Body of pancreas (tissue), 4 donors: ENCODE measurements around the gene KIRREL3.

Source experiments
- POLR2A ChIP-seq, 3 donors: fragments of 450-650 bp; IDR thresholded peaks; one replicate each; pipeline ENCODE4 v1.6.1; 2016; ENCODE audit warnings: antibody characterized with exemption in 3 of 3, mild to moderate bottlenecking in 2 of 3
- TF ChIP-seq, protein P1 (sequence below), 7 experiments: fragments of 450-650 bp in 4 of 7; fragments of 200-600 bp in 3 of 7; sonication (generic) in 3 of 7; IDR thresholded peaks; one replicate each; pipeline ENCODE4 v1.5.1; 2016 to 2019; ENCODE audit warnings: antibody characterized with exemption in 7 of 7

DNA sequence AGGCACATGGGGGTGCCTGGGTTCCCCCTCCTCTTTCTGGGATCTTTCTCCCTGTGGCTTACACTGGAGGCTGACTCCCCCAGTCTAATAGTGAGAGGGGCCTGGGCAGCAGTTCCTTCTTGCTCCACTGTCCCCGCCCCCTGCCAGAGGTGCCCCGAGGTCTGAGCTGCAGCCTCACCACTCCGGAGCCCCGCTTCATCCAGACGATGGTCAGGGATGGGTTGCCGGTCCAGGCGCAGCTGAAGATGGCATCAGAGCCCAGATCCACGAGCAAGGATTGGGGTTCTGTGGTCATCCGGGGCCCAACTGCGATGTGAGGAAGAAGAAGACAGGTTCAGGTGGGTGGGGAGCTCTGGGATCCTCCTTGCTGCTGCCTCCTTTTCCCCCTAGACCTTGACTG lies 554.0 kb downstream of the KIRREL3 start:
- TF ChIP-seq POLR2A (IDR thresholded peaks at IDR 0.05), result no peak
- TF ChIP-seq, protein P1, sequence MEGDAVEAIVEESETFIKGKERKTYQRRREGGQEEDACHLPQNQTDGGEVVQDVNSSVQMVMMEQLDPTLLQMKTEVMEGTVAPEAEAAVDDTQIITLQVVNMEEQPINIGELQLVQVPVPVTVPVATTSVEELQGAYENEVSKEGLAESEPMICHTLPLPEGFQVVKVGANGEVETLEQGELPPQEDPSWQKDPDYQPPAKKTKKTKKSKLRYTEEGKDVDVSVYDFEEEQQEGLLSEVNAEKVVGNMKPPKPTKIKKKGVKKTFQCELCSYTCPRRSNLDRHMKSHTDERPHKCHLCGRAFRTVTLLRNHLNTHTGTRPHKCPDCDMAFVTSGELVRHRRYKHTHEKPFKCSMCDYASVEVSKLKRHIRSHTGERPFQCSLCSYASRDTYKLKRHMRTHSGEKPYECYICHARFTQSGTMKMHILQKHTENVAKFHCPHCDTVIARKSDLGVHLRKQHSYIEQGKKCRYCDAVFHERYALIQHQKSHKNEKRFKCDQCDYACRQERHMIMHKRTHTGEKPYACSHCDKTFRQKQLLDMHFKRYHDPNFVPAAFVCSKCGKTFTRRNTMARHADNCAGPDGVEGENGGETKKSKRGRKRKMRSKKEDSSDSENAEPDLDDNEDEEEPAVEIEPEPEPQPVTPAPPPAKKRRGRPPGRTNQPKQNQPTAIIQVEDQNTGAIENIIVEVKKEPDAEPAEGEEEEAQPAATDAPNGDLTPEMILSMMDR (IDR thresholded peaks at IDR 0.05), result no peak
